HCT116 (cell line): ENCODE data around the gene MATK.

Source experiments
- CTCF ChIP-seq, 3 experiments: fragments of 200-600 bp in 1 of 3; sonication (generic) in 1 of 3; IDR thresholded peaks in 2 of 3; conservative IDR thresholded peaks in 1 of 3; 2 replicates each; pipeline ENCODE4 v1.5.1; 2012 to 2017; ENCODE audit warnings: low read depth in 2 of 3, low read length in 2 of 3, antibody characterized with exemption in 1 of 3, borderline replicate concordance in 1 of 3, control low read depth in 1 of 3, mild to moderate bottlenecking in 1 of 3, mixed read lengths in 1 of 3, mixed run types in 1 of 3, moderate library complexity in 1 of 3; ENCODE audit not compliant: insufficient read depth in 1 of 3
- EZH2 ChIP-seq: fragments of 200-600 bp; sonication (generic); IDR thresholded peaks from 2 replicates; pipeline ENCODE4 v1.6.1; 2017; ENCODE audit warnings: antibody characterized with exemption, mixed run types
- REST ChIP-seq: IDR thresholded peaks from 2 replicates; pipeline ENCODE4 v1.6.1; 2012; ENCODE audit warnings: low read depth

- no peak for TF ChIP-seq REST
- no peak for TF ChIP-seq EZH2
- TF ChIP-seq CTCF (IDR thresholded peaks at IDR 0.05 in 2 of 3, conservative IDR thresholded peaks at IDR 0.05 in 1 of 3; ENCODE audit: borderline replicate concordance in 1 of 3, insufficient read depth in 1 of 3, low read depth in 2 of 3, low read length in 2 of 3): no peak
These were observed 12.0 kb upstream of the MATK start for GRCh38 chr19:3798137-3798536.
